Measurements from ENCODE around the gene GPR155.

Gene GPR155, protein sequence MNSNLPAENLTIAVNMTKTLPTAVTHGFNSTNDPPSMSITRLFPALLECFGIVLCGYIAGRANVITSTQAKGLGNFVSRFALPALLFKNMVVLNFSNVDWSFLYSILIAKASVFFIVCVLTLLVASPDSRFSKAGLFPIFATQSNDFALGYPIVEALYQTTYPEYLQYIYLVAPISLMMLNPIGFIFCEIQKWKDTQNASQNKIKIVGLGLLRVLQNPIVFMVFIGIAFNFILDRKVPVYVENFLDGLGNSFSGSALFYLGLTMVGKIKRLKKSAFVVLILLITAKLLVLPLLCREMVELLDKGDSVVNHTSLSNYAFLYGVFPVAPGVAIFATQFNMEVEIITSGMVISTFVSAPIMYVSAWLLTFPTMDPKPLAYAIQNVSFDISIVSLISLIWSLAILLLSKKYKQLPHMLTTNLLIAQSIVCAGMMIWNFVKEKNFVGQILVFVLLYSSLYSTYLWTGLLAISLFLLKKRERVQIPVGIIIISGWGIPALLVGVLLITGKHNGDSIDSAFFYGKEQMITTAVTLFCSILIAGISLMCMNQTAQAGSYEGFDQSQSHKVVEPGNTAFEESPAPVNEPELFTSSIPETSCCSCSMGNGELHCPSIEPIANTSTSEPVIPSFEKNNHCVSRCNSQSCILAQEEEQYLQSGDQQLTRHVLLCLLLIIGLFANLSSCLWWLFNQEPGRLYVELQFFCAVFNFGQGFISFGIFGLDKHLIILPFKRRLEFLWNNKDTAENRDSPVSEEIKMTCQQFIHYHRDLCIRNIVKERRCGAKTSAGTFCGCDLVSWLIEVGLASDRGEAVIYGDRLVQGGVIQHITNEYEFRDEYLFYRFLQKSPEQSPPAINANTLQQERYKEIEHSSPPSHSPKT

DNA sequence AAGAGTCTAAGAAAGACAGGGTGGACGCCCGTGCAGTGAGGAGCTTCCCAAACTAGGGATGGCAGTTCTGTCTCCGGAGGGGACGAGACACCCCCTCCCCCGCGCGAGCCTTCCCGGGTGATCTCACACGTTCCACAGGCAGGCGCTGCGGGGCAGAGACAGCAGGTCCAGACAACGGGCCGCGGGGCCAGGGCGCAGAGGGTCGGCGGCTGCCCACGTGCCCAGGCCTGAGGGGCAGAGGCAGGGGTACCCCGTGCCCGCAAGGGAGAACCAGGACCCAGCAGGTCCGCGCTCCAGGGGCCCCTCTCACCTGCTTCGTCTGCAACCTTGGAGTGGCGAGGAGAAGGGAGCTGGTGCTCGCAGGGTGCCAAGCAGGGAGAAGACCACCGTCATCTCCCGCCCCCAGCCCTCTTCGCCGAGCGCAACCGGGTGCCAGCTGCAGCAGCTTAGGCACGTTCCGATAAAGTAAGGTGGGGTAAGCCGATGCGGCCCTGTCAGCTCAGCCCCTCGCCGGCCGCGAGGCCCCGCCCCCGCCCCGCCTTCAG lies at the start of gene GPR155:
Gene GPR155 (minus strand): TSS at position 467 of the 545 bp plus-strand sequence. CDS start 5,073 bp downstream, outside the sequence.
- peak; percentile 15 for DNase-seq

DNA sequence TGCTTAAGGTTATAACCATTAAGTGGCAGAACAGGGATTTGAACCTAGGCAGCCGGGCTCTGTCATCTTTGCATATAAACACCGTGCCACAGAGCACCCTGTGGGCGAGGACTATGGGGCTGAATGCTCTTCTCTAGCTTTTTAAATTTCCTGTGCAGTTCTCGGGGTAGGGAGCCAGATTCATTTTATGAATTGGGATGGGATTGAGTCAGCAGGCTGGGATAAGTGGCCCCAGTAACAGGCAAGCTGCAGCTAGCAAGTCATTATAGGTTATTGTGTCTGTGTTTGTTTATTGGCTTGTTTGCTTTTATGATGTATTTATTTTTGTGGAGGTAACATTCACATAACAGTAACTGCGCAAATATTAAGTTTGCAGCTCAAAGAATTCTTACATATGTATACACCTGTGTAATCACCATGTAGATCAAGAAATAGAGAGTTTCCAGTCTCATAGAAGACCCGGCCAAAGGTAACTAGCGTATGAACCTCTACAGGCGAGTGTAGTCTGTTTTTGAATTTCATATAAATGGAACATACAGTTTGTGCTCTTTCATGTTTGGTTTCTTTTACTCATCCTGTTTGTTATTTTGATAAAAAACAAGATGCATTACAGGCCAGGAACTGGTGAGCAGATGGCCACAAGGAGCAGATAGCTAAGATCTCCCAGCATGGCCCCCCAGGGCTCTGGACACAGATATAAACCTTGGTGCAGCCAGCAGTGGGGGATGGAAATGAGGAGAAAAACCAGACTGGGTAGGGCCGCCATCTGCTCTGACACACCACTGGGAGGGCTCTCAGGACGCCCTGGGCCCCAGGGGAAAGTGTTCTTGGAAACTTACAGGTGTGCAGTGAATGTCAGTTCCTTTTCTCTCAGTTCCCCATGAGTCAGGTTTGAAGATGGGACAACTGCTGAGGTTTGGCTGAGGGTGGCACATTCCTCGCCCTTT lies 49.2 kb upstream of the GPR155 start:
- DNase-seq = peak; percentile 65

DNA sequence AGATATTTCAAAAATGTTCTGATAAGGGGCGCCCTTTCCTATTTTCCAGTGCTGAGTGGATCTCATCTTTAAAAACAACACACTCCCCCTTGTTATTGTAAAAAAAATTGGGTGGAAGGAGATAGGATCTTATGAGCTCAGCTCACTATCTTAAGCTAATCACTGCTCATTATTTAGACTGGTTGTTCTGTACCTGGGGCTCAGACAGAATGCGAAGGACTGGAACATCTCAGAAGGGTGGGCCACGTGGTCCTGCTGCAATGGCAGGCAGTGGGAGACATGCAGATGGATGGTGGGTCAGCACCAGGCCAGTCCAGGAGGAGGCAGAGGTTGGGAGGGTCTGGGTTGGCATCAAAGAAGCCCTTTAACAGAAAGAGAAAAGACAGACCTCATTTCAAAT lies 48.3 kb upstream of the GPR155 start:
- no peak for DNase-seq

DNA sequence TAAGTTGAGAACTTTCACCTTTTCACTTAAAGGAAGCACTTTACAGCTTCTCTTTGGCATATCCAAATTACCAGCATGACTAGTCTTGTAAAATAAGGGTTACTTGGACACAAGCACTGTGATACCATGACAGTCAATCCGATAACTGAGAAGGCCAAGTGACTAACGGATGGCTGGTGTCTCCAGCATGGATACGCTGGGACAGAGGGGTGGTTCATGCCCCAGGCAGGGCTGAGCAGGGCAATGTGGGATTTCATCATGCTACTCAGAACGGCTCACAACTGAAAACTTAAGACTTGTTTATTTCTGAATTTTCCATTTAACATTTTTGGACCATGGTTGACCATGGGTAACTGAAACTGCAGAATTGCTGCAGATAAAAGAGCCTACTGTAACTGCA lies 43.1 kb upstream of the GPR155 start:
- no peak for DNase-seq

DNA sequence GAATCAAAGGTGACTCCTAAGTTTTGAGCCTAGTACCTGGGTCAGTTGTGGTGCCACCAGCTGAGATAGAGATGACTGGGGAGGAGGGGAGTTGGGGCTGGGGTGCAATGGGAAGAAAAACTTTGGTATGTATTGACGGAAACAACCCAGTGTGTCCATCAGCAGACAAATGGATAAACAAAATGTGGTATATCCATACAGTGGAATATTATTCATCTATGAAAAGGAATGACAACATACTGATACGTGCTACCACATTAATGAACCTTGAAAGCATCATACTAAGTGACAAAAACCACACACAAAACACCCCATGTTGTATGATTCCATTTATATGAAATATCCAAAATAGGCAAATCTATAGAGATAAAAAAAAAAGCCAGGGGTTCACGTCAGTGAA lies 41.1 kb upstream of the GPR155 start:
- no peak for DNase-seq

DNA sequence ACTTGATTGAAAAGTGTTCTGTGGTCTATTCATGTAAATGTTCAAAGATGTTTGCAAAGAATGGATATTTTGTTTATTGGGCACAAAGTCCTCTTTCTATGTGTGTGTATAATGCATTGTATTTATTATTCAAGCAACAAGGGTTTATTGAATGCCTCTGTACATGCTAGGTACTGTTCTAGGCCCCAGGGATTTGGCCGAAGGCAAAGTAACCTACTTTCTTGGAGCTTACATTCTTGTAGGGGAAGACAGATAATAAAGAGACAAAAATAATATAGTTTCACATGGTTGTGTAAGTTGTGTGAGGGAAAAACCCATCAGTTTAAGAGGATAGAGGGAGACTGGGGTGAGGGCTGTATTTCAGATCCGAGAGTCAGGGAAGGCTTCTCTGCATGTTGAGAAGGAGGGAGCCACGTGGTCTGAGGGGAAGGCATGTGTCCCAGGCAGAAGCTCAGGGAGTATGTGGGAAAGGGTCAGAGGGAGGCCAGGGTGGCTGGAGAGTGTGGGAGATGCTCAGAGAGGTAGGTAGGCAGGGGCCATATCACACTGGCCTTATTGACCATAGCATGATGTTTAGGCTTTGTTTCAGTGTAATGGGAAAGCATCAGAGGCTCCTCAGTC lies 40.4 kb upstream of the GPR155 start:
- no peak for DNase-seq

DNA sequence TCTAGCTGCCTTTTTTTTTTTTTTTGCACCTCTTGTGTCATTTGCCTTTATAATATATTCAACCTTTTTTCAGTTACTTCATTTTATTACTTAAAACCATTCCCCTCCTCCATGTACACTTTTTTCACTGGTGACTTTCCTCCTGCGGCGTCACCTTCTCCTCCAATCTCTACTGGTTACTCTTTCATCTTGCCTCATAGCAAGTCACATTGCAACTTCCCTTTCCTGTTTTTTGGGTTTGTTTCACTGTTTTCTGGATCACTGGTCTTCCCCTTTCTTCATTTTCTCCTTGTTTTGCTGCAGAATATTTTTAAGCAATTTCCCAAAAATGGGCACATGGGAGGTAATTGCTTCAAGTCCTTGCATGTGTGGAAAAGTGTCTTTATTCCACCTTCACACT lies 37.7 kb upstream of the GPR155 start:
- no peak for DNase-seq

DNA sequence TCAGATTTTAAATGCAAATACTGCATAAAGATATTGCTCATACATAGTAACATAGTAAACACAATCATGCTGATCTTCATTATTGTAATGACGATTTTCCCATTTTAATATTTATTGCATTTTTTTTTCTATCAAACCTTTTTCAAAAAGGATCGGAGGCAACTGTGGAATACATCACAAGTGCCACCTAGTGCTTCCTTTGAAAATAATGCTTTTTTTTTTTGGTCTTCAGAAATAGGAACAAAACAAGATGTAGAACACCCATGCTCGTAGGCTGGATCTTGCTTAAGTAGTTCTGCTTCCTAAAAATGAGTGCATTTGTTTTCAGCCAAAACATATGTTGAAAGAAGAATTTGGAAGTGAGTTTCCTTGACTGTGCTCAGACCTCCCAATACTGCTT lies 35.7 kb upstream of the GPR155 start:
- DNase-seq = peak; percentile 8

DNA sequence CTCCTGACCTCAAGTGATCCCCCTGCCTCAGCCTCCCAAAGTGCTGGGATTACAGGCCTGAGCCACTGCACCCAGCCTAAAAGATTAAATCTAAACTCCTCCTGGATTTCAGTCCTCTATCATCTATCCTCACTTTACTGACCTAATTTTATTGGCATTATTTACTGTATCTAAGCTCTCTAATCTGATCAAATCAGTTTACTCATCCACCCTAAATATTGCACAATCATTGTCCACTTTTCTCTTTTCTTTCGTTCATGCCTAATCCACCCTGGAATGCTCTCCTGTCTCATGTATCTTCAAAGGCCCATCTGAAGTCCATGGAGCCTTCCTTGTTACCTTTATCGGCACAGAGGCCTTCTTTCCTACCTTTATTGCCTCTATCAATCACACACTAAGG lies 31.6 kb upstream of the GPR155 start:
- DNase-seq = no peak

DNA sequence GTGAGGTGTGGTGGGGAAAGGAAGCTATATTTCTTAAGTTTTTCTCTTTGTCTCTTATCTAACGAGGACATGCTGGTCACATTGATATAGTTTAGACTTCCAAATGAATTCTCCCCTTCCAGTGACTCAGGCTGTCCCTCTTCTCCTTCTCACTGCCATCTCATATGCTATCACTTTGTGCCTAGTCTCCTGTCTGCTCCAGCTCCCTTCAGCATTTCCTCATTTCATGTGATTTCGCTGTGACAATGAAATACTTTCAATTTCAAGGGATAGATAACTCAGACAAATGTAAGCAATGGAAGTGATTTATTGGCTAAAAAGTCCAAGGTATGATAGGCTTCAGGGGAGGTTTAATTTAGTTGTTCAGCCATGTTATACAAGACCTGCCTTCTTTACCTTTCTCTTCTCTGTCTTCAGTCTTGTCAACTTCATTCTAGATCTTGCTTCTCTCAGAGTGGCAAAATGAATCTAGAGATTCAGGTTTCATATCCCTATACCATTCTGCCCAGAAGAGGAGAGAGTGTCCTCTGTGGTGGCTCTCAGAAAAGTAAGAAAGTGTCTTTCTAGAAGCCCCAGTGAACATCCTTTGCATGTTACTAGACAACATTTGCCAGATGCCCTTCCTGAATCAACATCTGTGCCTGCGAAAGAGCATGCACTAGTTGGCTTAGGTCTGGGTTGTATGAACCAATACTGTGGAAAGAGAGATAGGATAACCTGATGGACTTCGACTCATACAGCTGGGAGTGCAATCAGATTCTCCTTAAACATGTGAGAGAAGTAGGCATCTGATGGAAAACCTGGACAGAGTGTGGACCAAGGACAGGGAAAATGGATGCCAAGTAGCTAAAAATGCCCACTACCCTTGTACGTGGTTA lies 29.9 kb upstream of the GPR155 start:
- DNase-seq = no peak

DNA sequence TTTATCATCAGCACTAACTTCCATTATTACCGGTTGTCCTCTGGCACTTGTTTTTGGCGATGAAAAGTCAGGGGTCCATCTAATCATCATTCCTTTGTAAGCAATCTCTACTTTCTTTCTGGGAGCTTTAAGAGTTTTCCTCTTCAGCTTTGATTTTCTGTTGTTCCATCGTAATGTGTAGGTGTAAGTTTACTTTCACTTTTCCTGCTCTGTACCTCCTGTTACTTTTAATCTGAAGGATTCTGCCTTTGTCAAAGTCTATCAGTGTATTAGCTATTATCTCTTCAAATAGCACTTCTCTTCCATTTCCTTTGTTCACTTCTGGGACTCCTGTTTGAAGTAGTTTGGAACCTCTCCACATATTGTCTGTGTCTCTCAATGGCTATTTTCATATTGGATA lies 25.5 kb upstream of the GPR155 start:
- no peak for DNase-seq

DNA sequence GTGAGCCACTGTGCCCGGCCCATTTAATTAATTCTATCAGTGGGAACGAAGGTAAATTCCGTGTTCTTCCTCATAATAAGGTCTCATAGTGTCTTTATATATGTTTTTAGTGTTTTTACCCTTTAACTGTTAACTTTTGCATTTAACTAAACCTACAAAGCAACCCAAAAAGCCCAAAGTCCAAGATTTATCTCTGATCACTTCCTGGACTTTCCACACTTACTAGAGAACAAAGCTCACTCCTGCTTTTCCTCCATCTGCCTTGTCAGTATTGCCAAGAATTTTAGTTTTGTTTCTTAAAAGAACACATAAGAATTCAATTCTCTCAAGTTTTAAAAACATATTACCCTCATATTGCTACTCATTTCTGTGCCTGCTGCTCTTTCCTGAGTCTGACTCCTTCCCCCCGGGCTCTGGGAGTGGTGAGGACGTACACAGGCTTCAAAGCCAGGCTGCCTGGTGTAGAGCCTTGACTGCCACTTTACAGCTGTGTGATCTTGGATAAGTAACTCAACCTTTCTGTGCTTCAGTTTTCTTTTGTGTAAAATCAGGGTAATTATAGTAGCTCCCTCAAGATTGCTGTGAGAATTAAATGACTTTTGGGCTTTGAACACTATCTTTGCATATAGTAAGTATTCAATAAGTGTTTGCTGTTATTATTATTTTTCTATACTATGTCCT lies 24.9 kb upstream of the GPR155 start:
- DNase-seq = no peak

DNA sequence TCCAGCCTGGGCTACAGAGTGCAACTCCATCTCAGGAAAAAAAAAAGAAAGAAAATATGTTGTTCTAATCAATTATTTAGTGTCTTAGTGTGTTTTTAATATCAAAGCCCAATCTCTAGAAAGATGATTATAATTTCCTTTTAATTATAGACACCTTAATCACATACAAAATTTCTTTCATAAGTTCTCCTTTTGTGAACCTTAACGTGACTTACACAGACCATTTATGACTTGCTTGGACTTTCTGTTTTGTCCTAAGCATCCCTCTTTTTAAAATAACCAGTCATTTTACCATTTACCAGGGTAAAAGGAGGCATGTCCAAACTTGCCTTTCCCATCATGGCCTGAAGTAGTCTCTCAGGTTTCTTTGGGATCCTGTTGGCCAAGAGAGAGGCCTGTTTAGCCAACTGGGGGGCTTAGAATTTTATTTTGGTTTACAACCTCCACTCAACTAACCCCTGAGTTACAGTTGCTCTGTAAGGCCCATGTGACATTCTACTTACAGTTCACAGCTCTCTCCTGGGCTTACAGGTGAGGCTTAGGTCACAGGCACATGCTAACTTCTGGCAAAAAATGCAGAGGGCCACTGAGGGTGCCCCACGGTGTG lies 23.9 kb upstream of the GPR155 start:
- no peak for DNase-seq

DNA sequence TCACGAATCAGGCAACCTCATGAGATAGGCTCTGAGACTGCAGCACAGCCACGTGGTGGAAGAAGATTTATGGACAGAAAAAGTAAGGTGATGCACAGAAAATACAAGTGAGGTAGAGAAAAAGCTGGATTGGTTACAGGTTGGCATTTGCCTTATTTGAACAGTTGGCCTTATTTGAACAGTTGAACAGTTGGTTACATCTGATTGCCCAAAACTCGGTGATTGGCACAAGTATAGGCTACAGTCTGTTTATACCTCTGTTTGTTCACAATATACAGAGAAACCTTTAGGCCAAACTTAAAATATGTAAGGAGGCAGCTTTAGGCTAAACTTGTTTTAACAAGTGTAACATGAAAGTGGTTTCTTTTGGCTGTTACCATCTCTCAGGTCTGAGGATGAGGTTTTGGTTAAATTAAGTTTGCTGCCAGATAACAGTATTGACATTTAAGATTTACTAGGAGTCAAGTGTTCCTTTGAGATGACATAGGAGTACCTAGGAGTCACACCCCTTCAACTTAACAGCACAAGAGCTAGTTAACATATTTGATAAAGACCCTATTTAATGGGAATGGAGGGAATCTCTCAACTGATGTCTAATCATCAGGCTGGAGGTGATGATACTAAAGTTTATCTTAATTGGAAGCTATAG lies 16.5 kb upstream of the GPR155 start:
- no peak for DNase-seq

DNA sequence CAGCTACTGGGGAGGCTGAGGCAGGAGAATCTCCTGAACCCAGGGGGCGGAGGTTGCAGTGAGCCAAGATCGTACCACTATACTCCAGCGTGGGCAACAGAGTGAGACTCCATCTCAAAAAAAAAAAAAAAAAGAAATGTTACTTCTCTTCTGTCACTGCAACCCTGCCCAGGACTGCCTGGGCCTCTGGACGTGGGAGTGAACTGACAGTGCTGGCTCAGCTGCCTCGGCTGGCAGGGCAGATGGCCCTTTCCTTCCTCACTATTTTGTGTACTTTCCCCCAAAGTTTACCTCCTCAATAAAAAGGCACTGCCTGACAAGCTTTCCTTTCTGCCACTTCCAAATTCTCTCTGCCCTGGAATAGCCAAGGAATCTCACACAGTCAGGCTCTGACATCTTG lies 12.5 kb upstream of the GPR155 start:
- no peak for DNase-seq

DNA sequence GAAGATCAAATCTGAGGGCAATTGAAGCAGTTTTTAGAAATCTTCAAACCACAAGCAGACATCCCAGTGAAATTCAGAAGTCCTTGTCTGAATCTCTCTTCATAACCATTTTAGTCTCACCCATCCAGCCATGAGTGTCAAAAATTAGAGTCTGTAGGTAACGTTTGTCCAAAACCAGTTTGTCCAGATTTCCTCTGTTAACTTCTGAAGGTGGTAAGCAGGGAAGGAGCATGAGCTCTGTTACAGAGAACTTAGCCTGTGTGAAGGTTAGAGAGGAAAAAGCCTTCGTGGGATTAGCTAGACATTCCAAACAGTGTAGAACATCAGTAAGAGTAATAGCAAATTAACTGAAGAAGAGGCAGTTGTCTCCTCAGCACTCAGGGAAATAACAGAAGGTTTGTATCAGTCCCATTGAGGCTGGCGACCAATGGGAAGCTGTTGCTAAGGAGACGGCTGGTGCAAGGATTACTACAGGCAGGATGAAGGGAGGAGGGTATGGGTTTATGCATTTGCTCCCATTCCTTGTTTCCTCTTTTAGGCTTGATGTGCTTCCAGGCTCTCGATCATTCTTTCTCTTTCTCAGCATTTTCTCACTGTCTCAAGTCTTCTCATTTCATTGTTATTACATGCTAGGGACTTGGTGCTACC lies 8.7 kb upstream of the GPR155 start:
- peak; percentile 80 for DNase-seq

DNA sequence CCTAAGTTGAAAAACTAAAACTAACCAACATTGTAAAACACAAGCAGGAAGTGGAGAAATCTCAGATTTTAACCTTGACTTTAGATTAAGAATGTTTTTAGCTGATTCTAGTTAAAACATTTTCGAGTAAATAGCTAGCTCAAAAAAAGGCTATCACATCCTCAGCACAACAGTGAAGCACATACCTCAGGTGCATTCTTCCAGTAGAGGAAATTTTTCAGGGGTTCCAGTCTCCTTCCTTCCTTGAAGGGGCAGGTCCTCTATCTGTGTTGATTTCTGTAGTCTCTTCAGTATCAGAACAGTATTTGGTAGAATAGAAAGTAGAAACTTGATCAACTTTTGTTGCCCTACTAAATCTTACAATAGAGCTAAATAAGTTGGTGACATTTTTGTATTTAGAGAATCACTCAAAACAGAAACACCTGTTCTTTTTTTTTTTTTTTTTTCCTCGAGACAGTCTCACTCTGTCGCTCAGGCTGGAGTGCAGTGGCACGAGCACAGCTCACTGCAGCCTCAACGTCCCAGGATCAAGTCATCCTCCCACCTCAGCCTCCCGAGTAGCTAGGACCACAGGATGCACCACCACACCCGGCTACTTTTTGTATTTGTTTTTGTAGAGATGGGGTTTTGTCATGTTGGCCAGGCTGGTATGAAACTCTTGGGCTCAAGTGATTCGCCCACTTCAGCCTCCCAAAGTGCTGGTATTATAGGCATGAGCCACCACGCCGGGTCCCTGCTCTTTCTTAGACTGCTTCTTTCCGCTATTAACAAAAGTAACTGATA lies 6.9 kb upstream of the GPR155 start:
- DNase-seq = no peak

DNA sequence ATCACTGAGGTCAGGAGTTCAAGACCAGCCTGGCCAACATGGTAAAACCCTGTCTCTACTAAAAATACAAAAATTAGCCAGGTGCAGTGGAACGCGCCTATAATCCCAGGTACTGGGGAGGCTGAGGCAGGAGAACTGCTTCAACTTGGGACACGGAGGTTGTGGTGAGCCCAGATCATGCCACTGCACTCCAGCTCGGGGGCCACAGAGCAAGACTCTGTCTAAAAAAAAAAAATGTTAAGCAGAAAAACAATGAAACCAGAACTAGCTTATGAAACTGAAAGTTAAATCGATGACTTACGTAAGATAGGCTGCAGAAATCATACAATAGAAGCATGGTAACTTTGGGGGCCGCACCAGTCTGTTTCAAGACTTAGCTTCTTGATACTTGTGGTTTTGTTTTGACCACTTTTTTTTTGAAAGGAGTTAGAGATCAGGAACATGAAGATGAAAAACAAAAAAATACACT lies 6.2 kb upstream of the GPR155 start:
- DNase-seq = no peak

Measured in NCI-H524 treated with DMSO at 0.1 percent for 48 hours (cell line).